LHCN-M2 (cell line): ENCODE results near the gene NAPSA. TPM values are rescaled to one million over a fixed set of nuclear protein-coding genes. Genes with fewer than 3 reads are reported as not detected.

Experiments
- DNase-seq: peaks from one replicate; pipeline ENCODE4 v3.0.0-alpha.2; 2012; ENCODE audit warnings: low read depth
- total RNA-seq: library from RNA; depleted of rRNA; stranded (reverse); fragments of >200 nt; gene quantifications from 2 replicates; pipeline ENCODE4 v1.2.3, GENCODE V29; 2014; rRNA removed

The NAPSA gene
- total RNA-seq, 1 experiment from 2014 or later, result 0.40 TPM

DNA sequence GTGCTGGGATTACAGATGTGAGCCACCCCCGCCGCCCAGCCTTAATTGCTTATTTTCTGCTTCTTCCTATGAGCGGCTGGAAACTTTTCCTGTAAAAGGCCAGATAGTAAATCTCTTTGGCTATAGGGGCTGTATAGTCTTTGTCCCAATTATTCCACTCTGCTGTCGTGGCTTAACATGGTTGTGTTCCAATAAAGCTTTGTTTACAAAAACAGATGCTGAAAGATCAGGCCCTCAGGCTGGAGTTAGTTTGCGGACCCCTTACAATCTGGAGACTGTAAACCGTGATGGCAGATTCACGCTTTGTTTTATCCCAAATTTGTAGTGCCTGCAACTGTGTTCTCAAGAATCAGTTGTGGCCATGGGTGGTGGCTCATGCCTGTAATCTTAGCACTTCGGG is 47.0 kb downstream of the NAPSA start:
- no peak for DNase-seq

DNA sequence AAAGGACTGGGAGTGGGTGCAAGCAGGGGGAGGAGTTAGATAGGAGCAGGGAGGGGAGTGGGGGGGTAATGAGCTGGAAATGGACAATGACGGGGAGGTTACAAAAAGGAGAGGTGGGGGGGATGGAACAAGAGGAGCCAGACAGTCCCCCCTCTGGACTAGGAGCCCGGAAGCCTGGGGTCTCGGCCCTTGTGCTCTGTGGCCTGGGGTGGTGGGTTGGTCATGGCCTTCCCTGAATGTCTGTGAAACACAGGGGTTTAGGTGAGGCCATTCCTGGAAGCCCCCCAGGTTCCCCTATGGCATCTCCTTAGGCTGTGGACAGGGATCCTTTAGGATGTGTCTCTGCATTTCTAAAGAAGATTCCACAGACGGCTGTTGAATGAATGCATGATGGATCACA is 48.3 kb downstream of the NAPSA start:
- DNase-seq, result no peak

- DNase-seq, result no peak
Measured at GRCh38 chr19:50315773-50316448, 49.5 kb downstream of the NAPSA start.

DNA sequence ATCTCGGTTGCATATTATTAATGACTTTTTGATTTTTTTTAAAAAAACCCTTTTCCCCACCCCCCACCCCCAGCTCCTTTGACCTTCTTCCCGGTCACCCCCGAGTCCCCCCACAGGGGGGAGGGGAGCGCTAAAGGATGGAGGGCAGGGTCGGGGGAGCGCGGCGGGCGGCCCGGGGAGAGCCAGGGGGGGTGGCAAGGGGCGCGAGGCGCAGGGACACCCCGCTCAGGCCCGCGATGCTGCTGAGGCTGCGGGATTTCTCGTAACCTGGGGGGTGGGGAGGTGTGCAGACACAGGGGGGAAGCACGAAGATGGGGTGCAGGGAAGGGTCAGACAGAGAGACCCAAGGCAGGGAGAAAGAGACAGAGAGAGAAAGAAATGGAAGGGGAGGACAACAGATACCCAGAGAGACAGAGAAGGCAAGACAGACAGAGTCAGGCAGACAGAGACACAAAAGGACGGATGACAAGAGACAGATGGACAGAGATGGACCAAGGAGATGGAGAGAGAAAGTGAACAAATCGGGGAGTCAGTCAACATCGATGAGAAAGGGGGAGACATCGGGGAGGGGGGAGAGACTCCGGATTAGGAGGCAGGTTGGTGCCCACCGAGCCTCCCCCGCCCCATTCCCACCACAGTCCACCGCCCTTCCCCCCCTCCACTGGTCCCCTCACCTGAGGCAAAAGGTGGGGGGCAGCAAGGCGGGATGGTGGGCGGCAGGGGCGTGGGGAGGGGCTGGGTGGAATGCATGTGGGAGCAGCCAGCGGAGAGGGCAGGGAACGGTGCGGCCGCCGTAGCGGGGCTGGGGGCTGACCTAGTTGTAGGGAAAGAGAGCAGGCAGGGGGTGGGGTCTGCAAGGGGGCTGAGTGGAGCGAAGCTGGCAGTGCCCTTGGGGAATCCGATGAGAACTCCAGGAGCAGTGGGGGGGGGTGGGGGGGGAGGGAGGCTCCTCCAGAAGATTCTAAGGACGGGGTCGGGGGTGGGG is 50.4 kb downstream of the NAPSA start:
- DNase-seq, result no peak

DNA sequence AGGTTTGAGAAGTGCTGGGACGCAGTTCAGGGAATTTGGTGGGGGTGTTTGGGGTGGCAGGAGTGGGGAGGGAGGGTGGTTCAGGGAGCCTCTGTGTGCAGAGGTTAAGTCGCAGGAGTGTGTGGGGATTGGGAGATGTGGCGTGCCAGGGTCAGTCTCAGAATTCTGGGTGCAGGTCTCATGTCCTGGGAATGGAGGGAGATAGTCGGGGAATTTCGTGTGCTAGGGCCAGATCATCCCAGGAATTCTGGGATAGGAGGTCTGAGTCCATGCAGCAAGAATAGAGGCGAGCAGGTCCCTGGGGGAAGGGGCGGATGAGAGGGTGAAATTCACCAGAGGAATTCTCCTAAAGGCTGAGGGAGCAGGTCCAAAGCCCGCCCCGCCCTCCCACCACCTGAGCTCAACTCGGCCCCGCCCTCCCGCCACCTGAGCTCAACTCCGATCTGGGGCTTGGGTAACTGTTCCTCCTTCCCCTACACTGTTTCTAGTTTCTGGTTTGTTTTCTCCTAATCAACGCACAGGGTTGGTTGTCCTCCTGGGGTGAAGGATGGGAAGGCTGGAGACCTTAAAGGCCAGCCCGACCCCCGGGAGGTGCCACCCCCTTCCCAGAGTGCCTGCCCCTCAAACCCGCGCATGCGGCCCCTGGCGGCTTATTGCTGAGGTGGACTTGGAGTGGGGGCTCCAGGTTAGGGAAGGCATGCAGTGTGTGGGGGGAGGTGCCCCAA is 51.5 kb downstream of the NAPSA start:
- no peak for DNase-seq

GRCh38 chr19:50312967-50313811 is 52.2 kb downstream of the NAPSA start:
- no peak for DNase-seq

DNA sequence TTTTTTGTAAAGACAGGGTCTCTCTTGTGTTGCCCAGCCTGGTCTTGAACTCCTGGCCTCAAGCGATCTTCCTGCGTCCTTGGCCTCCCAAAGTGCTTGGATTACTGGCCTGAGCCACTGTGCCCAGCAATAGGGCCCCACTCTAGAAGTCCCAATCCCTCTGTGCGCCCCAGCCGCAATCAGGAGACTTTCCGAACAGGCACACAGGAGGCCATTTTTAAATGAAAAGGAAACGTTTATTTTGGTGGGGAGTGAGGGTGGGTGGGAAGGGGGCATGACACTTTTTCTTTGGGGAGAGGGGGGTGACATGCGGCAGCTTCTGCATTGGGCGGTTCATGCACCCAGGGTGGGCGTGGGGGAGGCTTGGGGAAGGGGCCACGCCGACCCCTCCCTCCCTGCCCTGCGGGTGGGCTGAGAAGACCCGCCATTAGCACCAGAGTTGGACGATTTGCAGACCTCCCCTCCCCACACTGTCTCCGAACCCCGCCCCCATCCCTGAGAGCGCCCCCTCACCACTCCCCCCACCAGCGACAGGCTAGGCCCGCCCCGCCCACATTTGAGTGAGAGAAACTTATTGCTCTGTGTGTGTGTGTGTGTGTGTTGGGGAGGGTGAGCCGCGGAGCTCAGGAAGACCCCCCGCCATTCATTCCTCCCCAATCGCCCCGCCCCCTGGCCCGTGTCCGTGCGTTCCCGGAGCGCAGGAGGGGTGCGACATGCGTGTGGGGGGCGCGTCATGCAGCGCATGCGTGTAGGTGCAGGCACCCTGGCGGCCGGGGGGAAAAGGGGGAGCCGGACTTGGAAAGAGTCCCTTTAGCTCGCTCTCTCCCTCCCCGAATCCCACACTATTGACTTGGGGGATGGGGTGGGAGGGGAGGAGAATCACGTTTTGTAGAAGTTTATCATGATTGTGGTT is 53.5 kb downstream of the NAPSA start:
- DNase-seq, result no peak

DNA sequence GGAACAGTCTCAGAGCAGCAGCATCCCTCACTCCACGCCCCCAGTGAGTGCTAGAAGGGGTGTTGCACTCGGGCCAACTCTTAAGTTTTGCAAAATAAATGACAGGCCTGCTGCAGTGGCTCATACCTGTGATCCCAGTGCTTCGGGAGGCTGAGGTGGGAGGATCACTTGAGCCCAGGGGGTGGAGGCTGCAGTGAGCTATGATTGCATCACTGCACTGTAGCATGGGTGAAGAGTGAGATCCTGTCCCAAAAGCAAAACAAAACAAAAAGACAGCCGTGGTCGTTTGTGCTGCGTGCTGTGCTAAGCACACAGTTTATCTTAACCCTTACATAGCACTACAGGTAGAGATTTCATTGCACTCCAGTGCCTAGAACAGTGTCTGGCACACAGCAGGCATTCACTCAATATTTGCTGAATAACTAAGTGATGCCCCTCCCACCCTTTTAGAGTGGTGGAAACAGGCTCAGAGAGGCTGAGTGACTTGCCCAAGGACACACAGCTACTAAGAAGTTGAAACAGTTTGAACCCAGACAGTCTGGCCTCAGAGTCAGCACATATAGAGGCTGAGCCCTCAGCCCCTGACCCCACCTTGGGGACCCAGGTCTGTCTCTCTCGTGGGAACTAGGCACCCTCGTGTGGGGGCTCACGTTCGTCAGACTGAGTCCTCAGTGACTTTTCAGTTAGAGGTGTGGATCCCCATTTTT is 54.5 kb downstream of the NAPSA start:
- DNase-seq, result no peak

GRCh38 chr19:50309396-50310125 is 55.9 kb downstream of the NAPSA start:
- no peak for DNase-seq

- DNase-seq, result no peak
Measured at GRCh38 chr19:50308991-50309390, 56.4 kb downstream of the NAPSA start.

Other genes with a start within 250 kb of the NAPSA start
- not detected in 2 replicates for gene IZUMO2, start 202.4 kb downstream of the NAPSA start, total RNA-seq
- gene MYH14, start 162.0 kb downstream of the NAPSA start, total RNA-seq, result not detected in 2 replicates
- not detected in 2 replicates for gene KCNC3, start 36.3 kb downstream of the NAPSA start, total RNA-seq
- gene NR1H2, start 10.8 kb upstream of the NAPSA start, total RNA-seq, result 89.3 and 99.2 TPM in 2 replicates
- gene POLD1, start 18.7 kb upstream of the NAPSA start, total RNA-seq, result 56.0 and 69.5 TPM in 2 replicates
- not detected in 2 replicates for gene SPIB, start 53.3 kb upstream of the NAPSA start, total RNA-seq
- gene MYBPC2, start 67.3 kb upstream of the NAPSA start, total RNA-seq, result 0.11 TPM in 1 of 2 replicates, not detected in the other
- 116 and 122 TPM in 2 replicates for gene EMC10, start 110.9 kb upstream of the NAPSA start, total RNA-seq
- 0.23 and 2.4 TPM in 2 replicates for gene GARIN5A, start 111.2 kb upstream of the NAPSA start, total RNA-seq
- 41.7 and 47.3 TPM in 2 replicates for gene JOSD2, start 145.6 kb upstream of the NAPSA start, total RNA-seq
- gene ASPDH, start 148.3 kb upstream of the NAPSA start, total RNA-seq, result not detected in 2 replicates
- not detected in 2 replicates for gene LRRC4B, start 202.8 kb upstream of the NAPSA start, total RNA-seq